Astrocyte (in vitro differentiated cells and primary cell): Measurements from ENCODE around the gene FRA10AC1. TPM values are rescaled to one million over a fixed set of nuclear protein-coding genes. Genes with fewer than 3 reads are reported as not detected.

Experiments
- DNase-seq: peaks from one replicate; pipeline ENCODE4 v3.0.0-alpha.2; 2010; ENCODE audit warnings: low read depth
- FAIRE-seq: peaks from 2 replicates; lab custom pipeline; 2011; peaks lifted over from hg19 to GRCh38; lab: Jason Lieb, UNC
- H2AFZ ChIP-seq: 2 replicates; pipeline ENCODE4 v1.6.0; 2012; ENCODE audit warnings: low read depth, low read length, inconsistent platforms
- H3K27ac ChIP-seq: 2 replicates; pipeline ENCODE4 v1.5.1; 2011; ENCODE audit warnings: low read depth, low read length, inconsistent platforms
- H3K27me3 ChIP-seq: 2 replicates; pipeline ENCODE4 v1.6.0; 2011; ENCODE audit warnings: low read length, inconsistent platforms; ENCODE audit not compliant: insufficient read depth
- H3K36me3 ChIP-seq: 2 replicates; pipeline ENCODE4 v1.5.1; 2011; ENCODE audit warnings: low read length, inconsistent platforms; ENCODE audit not compliant: insufficient read depth
- H3K4me1 ChIP-seq: 2 replicates; pipeline ENCODE4 v1.5.1; 2011; ENCODE audit warnings: low read length, inconsistent platforms; ENCODE audit not compliant: insufficient read depth
- H3K4me2 ChIP-seq: 2 replicates; pipeline ENCODE4 v1.6.0; 2012; ENCODE audit warnings: low read length, inconsistent platforms
- H3K4me3 ChIP-seq: 2 replicates; pipeline ENCODE4 v1.5.1; 2011; ENCODE audit warnings: low read depth, mild to moderate bottlenecking, low read length, inconsistent platforms; ENCODE audit not compliant: insufficient read depth
- H3K79me2 ChIP-seq: 2 replicates; pipeline ENCODE4 v1.6.0; 2012; ENCODE audit warnings: mild to moderate bottlenecking, low read length, inconsistent platforms; ENCODE audit not compliant: insufficient read depth
- H3K9ac ChIP-seq: 2 replicates; pipeline ENCODE4 v1.6.0; 2012; ENCODE audit warnings: mild to moderate bottlenecking, low read length, inconsistent platforms
- H3K9me3 ChIP-seq: 2 replicates; pipeline ENCODE4 v1.5.1; 2012; ENCODE audit warnings: low read depth, mild to moderate bottlenecking, low read length, inconsistent platforms; ENCODE audit not compliant: insufficient read depth
- H4K20me1 ChIP-seq: 2 replicates; pipeline ENCODE4 v1.6.0; 2012; ENCODE audit warnings: low read length, inconsistent platforms; ENCODE audit not compliant: insufficient read depth
- H3K27ac Mint-ChIP-seq: one replicate; pipeline ENCODE4 v1.8.0; 2021; ENCODE audit warnings: mild to moderate bottlenecking, mixed read lengths; ENCODE audit not compliant: unreplicated experiment
- H3K27me3 Mint-ChIP-seq: one replicate; pipeline ENCODE4 v1.8.0; 2021; ENCODE audit warnings: low read depth, mixed read lengths; ENCODE audit not compliant: unreplicated experiment
- H3K36me3 Mint-ChIP-seq: one replicate; pipeline ENCODE4 v1.8.0; 2021; ENCODE audit warnings: low read depth, mixed read lengths; ENCODE audit not compliant: unreplicated experiment
- H3K4me1 Mint-ChIP-seq: one replicate; pipeline ENCODE4 v1.8.0; 2021; ENCODE audit warnings: low read depth, mixed read lengths; ENCODE audit not compliant: unreplicated experiment
- H3K4me3 Mint-ChIP-seq: one replicate; pipeline ENCODE4 v1.8.0; 2021; ENCODE audit warnings: mild to moderate bottlenecking, moderate library complexity, mixed read lengths; ENCODE audit not compliant: unreplicated experiment
- H3K9me3 Mint-ChIP-seq: one replicate; pipeline ENCODE4 v1.8.0; 2021; ENCODE audit warnings: mild to moderate bottlenecking, mixed read lengths; ENCODE audit not compliant: unreplicated experiment
- CTCF ChIP-seq: IDR thresholded peaks from 2 replicates; pipeline ENCODE4 v1.5.1; 2011; ENCODE audit warnings: low read depth, mild to moderate bottlenecking, inconsistent platforms, low read length, moderate library complexity; ENCODE audit not compliant: insufficient read depth
- EZH2 ChIP-seq: IDR thresholded peaks from 2 replicates; pipeline ENCODE4 v1.6.1; 2012; ENCODE audit warnings: mild to moderate bottlenecking, low read length, inconsistent platforms; ENCODE audit not compliant: insufficient read depth
- total RNA-seq: library from RNA; stranded (reverse); gene quantifications from 2 replicates; pipeline ENCODE4 v1.2.1, GENCODE V29; 2021

Gene FRA10AC1
- total RNA-seq, 1 donor from 2014 or later = 13.2 TPM

GRCh38 chr10:93687737-93688136, 14.7 kb downstream of the FRA10AC1 start:
- no peaks in the 10 kb centered on the region for H3K4me1 ChIP-seq
- no peaks in the 10 kb centered on the region for H3K4me1 Mint-ChIP-seq
- FAIRE-seq = no peak
- no peaks in the 10 kb centered on the region for H3K36me3 Mint-ChIP-seq
- no peak overlapping the region for H3K4me2 ChIP-seq
- H3K4me3 ChIP-seq = no peak overlapping the region
- no peak overlapping the region for H2AFZ ChIP-seq
- no peak for DNase-seq
- no peaks in the 10 kb centered on the region for H3K9me3 Mint-ChIP-seq
- H3K79me2 ChIP-seq = no peaks in the 10 kb centered on the region
- H3K27ac Mint-ChIP-seq = no peak overlapping the region
- no peaks in the 10 kb centered on the region for H4K20me1 ChIP-seq
- no peaks in the 10 kb centered on the region for H3K9me3 ChIP-seq
- peaks cover 16% of the 10 kb centered on the region for H3K36me3 ChIP-seq
- H3K9ac ChIP-seq = no peak overlapping the region
- H3K27ac ChIP-seq = no peak overlapping the region
- no peak overlapping the region for H3K4me3 Mint-ChIP-seq
- no peaks in the 10 kb centered on the region for H3K27me3 Mint-ChIP-seq
- no peaks in the 10 kb centered on the region for H3K27me3 ChIP-seq
- TF ChIP-seq EZH2 = no peak
- TF ChIP-seq CTCF = no peak

DNA sequence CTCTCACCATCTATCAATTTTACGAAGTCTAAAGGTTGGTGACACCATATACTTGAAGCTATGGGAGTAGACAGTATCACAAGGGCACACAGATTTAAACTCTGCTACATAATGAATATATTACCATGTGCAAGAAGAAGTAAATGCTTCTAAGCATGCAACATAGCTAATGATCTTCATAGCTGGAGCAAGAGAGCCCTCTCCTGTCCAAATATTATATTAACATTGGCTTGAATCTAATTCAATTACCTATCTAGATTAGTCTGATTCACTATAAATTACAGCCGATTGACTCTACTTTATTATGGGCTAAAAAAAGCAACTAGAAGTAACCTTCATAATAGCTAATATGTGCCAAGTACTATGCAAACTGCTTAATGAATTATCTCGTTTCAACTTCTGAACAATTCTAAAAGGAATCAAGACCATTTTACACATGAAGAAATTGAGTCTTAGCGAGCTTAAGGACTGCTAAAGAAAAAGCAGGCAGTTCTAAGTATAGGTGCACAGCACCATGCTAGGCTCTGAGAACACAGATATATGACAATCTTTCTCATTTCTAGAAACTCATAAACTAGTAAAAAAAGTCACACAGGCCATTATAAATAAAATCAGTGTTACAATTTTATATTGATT, 21.9 kb downstream of the FRA10AC1 start:
- TF ChIP-seq EZH2 (no peak), CTCF (peak; percentile 42)
- Histone ChIP-seq H3K9me3 (no peaks in the 10 kb centered on the region), H3K27ac (no peak overlapping the region), H4K20me1 (peaks cover 5% of the 10 kb centered on the region), H3K27me3 (no peaks in the 10 kb centered on the region), H3K4me3 (no peak overlapping the region), H3K9ac (no peak overlapping the region), H3K36me3 (peaks cover 20% of the 10 kb centered on the region), H3K4me1 (no peaks in the 10 kb centered on the region), H3K79me2 (no peaks in the 10 kb centered on the region), H3K4me2 (no peak overlapping the region), H2AFZ (no peak overlapping the region)
- Mint-ChIP-seq H3K9me3 (no peaks in the 10 kb centered on the region), H3K4me3 (no peak overlapping the region), H3K4me1 (no peaks in the 10 kb centered on the region), H3K36me3 (peaks cover 3% of the 10 kb centered on the region), H3K27ac (no peak overlapping the region), H3K27me3 (no peaks in the 10 kb centered on the region)
- DNase-seq (peak; percentile 4), FAIRE-seq (peak; percentile 83)
